Mesendoderm (in vitro differentiated cells): ENCODE results near the gene CCDC201.
"Not testable (repeated sequence)": the region's sequence is repeated elsewhere in the genome, so short reads cannot be mapped to it uniquely, and the experiment has no call there.

Experiments
- DNase-seq: peaks from one replicate; pipeline ENCODE4 v3.0.0; 2013
- H2AK5ac ChIP-seq: 2 replicates; pipeline ENCODE4 v1.6.1; 2013; ENCODE audit warnings: low read length, inconsistent platforms
- H2BK120ac ChIP-seq: 2 replicates; pipeline ENCODE4 v1.6.1; 2013; ENCODE audit warnings: low read depth, mild to moderate bottlenecking, low read length, moderate library complexity, mixed read lengths
- H2BK15ac ChIP-seq: replicated peaks from 2 replicates; pipeline ENCODE4 v1.6.1; 2013; ENCODE audit warnings: low read depth, mild to moderate bottlenecking, moderate library complexity
- H2BK5ac ChIP-seq: 2 replicates; pipeline ENCODE4 v1.6.1; 2013; ENCODE audit warnings: low read length, inconsistent platforms
- H3K18ac ChIP-seq: 2 replicates; pipeline ENCODE4 v1.6.1; 2013; ENCODE audit warnings: mild to moderate bottlenecking, low read length, mixed read lengths
- H3K23ac ChIP-seq: one replicate; pipeline ENCODE4 v1.6.1; 2013; ENCODE audit warnings: low read length
- H3K27ac ChIP-seq: 2 replicates; pipeline ENCODE4 v1.5.1; 2013; ENCODE audit warnings: low read depth, mild to moderate bottlenecking, inconsistent platforms, low read length, moderate library complexity
- H3K27me3 ChIP-seq: 2 replicates; pipeline ENCODE4 v1.6.1; 2013; ENCODE audit warnings: low read length, control low read depth, mild to moderate bottlenecking, inconsistent platforms; ENCODE audit not compliant: insufficient read depth, poor library complexity
- H3K36me3 ChIP-seq: 2 replicates; pipeline ENCODE4 v1.6.1; 2013; ENCODE audit warnings: low read length, inconsistent platforms; ENCODE audit not compliant: control insufficient read depth, insufficient read depth
- H3K4ac ChIP-seq: one replicate; pipeline ENCODE4 v1.6.1; 2013; ENCODE audit warnings: low read depth, mild to moderate bottlenecking, low read length, moderate library complexity
- H3K4me1 ChIP-seq: 2 replicates; pipeline ENCODE4 v1.6.1; 2013; ENCODE audit warnings: low read depth, low read length, inconsistent platforms; ENCODE audit not compliant: control insufficient read depth
- H3K4me2 ChIP-seq: 2 replicates; pipeline ENCODE4 v1.6.1; 2013; ENCODE audit warnings: low read length
- H3K4me3 ChIP-seq: 2 replicates; pipeline ENCODE4 v1.5.1; 2013; ENCODE audit warnings: mild to moderate bottlenecking, low read length
- H3K56ac ChIP-seq: one replicate; pipeline ENCODE4 v1.6.1; 2013; ENCODE audit warnings: low read length
- H3K79me1 ChIP-seq: 2 replicates; pipeline ENCODE4 v1.6.1; 2013; ENCODE audit warnings: low read length, inconsistent platforms
- H3K79me2 ChIP-seq: 2 replicates; pipeline ENCODE4 v1.6.1; 2013; ENCODE audit warnings: mild to moderate bottlenecking, low read length; ENCODE audit not compliant: control insufficient read depth, insufficient read depth
- H3K9ac ChIP-seq: 2 replicates; pipeline ENCODE4 v1.6.1; 2013; ENCODE audit warnings: low read length, inconsistent platforms
- H4K5ac ChIP-seq: one replicate; pipeline ENCODE4 v1.6.1; 2013; ENCODE audit warnings: low read length
- H4K8ac ChIP-seq: one replicate; pipeline ENCODE4 v1.6.1; 2013; ENCODE audit warnings: low read depth, mild to moderate bottlenecking, control low read depth, low read length, moderate library complexity
- WGBS: extraction: QIAGEN DNeasy Blood & Tissue Kit; methylation state at CpG from one replicate; pipeline ENCODE4 v1.1.7; 2013; ENCODE audit warnings: low lambda C conversion rate, missing lambda C conversion rate; ENCODE audit not compliant: insufficient coverage; ENCODE audit errors: extremely low coverage; 5-methylcytosine and 5-hydroxymethylcytosine counted together

CCDC201 gene

DNA sequence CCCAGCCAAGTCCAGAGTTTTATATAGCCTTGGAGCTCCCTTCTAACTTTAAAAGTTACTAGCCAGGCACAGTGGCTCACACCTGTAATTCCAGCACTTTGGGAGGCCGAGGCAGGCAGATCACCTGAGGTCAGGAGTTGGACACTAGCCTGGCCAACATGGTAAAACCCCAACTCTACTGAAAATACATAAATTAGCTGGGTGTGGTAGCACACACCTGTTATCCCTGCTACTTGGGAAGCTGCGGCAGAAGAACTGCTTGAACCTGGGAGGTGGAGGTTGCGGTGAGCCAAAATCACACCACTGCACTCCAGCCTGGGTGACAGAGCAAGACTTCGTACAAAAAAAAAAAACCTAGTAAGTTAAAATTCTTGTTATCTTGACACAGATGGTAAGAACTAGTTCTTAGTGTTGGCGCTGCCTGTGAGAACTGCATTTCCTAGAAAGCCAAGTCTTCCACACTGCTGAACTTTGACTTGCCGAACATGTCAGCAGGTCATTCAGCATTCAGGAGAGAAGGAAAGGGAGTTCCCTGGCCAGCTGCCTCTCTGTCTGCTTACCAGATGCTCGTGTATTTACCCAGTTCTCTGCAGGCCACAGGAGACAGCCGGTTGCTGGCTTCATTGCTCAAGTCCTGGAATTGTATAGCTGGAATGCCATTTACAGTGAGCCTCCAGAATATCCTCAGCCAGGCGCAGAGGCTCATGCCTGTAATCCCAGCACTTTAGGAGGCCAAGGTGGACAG, 40.3 kb downstream of the CCDC201 start:
- H4K8ac ChIP-seq, H3K4me1 ChIP-seq, H2BK5ac ChIP-seq, H3K4me3 ChIP-seq, H3K4ac ChIP-seq, H4K5ac ChIP-seq, H3K18ac ChIP-seq, H3K79me1 ChIP-seq, H3K23ac ChIP-seq, H2AK5ac ChIP-seq, H3K79me2 ChIP-seq, H3K4me2 ChIP-seq, H2BK120ac ChIP-seq, H2BK15ac ChIP-seq, H3K9ac ChIP-seq, H3K56ac ChIP-seq, H3K36me3 ChIP-seq, DNase-seq, H3K27me3 ChIP-seq, H3K27ac ChIP-seq: not testable (repeated sequence)
- no CpG with 5 or more reads among the region's 9 CpGs for WGBS

DNA sequence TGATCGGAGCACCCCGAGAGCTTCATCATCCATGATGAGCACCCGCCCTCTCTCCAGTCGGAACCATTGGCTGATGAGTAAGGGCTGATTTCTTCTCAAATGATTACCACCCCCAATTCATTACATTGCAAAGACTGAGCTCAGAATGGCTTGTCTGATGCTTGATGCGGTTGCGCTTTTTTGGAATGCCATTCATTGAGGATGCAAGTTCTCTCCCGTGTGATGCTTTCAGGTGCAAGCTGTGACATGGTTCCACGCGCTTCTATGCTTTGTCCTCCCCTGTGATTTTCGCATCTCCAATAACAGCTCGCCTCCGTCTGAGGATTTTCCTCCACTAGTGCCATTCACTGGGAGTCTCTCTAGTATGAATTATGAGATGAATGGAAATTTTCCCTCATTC, 43.0 kb downstream of the CCDC201 start:
- not testable (repeated sequence) for H4K5ac ChIP-seq
- no CpG with 5 or more reads among the region's 12 CpGs for WGBS

DNA sequence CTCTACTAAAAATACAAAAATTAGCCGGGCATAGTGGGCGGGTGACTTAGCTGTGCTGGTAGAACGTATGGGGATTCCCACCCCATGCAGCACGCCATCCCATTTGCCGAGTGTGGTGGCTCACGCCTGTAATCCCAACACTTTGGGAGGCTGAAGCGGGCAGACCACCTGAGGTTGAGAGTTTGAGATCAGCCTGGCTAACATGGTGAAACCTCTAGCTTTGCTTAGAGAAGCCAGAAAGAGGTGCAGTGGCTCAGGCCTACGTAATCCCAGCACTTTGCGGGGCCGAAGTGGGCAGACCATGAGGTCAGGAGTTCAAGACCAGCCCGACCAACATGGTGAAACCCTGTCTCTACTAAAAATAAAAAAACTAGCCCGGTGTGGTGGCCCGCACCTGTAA, 45.2 kb downstream of the CCDC201 start:
- not testable (repeated sequence) for H3K27me3 ChIP-seq, H3K36me3 ChIP-seq, H3K79me1 ChIP-seq, H2BK15ac ChIP-seq, H3K23ac ChIP-seq, H3K18ac ChIP-seq, H4K8ac ChIP-seq, H3K4me3 ChIP-seq, H3K4ac ChIP-seq, H3K9ac ChIP-seq, H3K4me1 ChIP-seq, H3K4me2 ChIP-seq, DNase-seq, H3K27ac ChIP-seq, H4K5ac ChIP-seq, H2AK5ac ChIP-seq, H3K56ac ChIP-seq, H3K79me2 ChIP-seq, H2BK5ac ChIP-seq, H2BK120ac ChIP-seq
- no CpG with 5 or more reads among the region's 13 CpGs for WGBS

More for the DNA sequence above, 43.0 kb downstream of the CCDC201 start:
- H3K36me3 ChIP-seq, H3K4me3 ChIP-seq, H3K79me1 ChIP-seq, H2BK120ac ChIP-seq, H3K27me3 ChIP-seq, H2BK5ac ChIP-seq, H3K4me1 ChIP-seq, H3K4me2 ChIP-seq, H3K27ac ChIP-seq, H3K18ac ChIP-seq, H3K56ac ChIP-seq, H3K9ac ChIP-seq, H2AK5ac ChIP-seq, H4K8ac ChIP-seq, DNase-seq, H3K23ac ChIP-seq, H3K4ac ChIP-seq, H2BK15ac ChIP-seq, H3K79me2 ChIP-seq: not testable (repeated sequence)

DNA sequence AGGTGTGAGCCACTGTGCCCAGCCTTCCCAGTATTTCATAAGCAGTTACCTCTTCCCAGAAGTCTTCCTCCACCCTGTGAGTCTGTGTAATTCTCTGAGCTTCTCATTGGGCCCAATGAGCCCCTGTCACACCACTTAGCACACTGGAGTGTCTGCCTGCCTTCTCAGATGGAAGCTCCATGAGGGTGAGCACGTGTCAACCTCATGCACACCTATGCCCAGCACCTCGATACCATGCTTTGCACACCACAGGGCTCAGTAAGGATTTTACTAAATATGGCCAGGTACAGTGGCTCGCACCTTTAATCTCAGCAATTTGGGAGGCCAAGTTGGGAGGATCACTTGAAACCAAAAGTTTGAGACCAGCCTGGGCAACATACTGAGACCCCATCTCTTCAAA, 46.3 kb downstream of the CCDC201 start:
- not testable (repeated sequence) for H2BK120ac ChIP-seq, H3K79me1 ChIP-seq, H4K5ac ChIP-seq, H3K36me3 ChIP-seq, H3K23ac ChIP-seq, H3K4me3 ChIP-seq, H3K79me2 ChIP-seq, H4K8ac ChIP-seq, H2BK15ac ChIP-seq, H3K4ac ChIP-seq, H3K18ac ChIP-seq, H3K9ac ChIP-seq, H3K27ac ChIP-seq, H3K56ac ChIP-seq, H3K4me1 ChIP-seq, H2AK5ac ChIP-seq, DNase-seq, H2BK5ac ChIP-seq, H3K4me2 ChIP-seq, H3K27me3 ChIP-seq
- no CpG with 5 or more reads among the region's 3 CpGs for WGBS

DNA sequence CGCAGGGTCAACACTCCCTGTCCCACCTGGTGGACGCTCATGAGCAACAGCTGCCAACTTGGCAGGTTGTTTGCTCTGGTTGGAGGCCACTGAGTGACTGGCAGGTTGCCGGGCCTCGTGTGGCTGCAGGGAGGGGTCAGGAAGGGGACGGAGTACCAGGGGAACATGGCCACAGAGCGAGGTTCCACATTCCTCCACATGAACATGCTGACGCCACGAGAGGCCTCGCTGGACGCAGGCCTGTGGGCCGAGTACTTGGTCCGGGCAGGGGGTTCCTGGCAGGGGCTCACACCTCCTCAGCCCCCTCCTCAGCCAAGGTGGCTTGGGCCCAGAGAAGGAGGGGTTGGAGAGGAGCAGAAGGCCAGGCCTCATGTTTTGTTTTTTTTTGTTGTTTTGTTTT, 54.1 kb downstream of the CCDC201 start:
- not testable (repeated sequence) for H3K27ac ChIP-seq, H3K4me2 ChIP-seq, H4K8ac ChIP-seq, H2BK5ac ChIP-seq, H2AK5ac ChIP-seq, H3K79me1 ChIP-seq, H2BK120ac ChIP-seq, H3K36me3 ChIP-seq, DNase-seq, H3K18ac ChIP-seq, H3K4me3 ChIP-seq, H3K4me1 ChIP-seq, H3K23ac ChIP-seq, H3K79me2 ChIP-seq, H3K27me3 ChIP-seq, H3K9ac ChIP-seq, H3K56ac ChIP-seq, H2BK15ac ChIP-seq, H4K5ac ChIP-seq, H3K4ac ChIP-seq
- no CpG with 5 or more reads among the region's 12 CpGs for WGBS

DNA sequence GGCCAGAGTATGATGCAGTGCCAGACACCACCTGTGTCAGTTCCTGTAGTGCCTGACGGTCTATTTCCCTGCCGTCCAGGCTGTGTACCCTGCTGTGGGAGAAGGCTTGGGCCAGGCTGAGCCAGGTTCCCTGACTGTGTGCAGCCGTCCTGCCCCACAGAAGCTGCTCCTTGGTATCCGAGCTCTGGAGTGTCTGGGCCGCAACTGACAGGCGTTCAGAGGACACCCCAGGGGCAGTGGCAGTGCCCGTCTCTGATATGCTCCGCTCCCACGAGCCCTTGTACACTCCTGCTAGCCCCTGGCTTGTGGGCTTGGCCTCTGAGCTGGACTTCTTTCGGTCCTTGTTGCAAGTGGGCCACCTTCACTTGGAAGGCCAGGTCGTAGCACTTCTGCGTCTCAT, 55.0 kb downstream of the CCDC201 start:
- not testable (repeated sequence) for H3K23ac ChIP-seq, H3K79me2 ChIP-seq, H3K4me3 ChIP-seq, H3K18ac ChIP-seq, H3K4me2 ChIP-seq, H2BK120ac ChIP-seq, H3K79me1 ChIP-seq, DNase-seq, H3K36me3 ChIP-seq, H3K27ac ChIP-seq, H2AK5ac ChIP-seq, H3K4ac ChIP-seq, H2BK15ac ChIP-seq, H4K5ac ChIP-seq, H3K9ac ChIP-seq, H4K8ac ChIP-seq, H3K56ac ChIP-seq, H3K4me1 ChIP-seq, H3K27me3 ChIP-seq, H2BK5ac ChIP-seq
- no CpG with 5 or more reads among the region's 12 CpGs for WGBS
